GM12865 (cell line): Measurements from ENCODE around the gene TECTB.

Experiments used
- DNase-seq: peaks from one replicate; pipeline ENCODE4 v3.0.0; 2010; ENCODE audit warnings: low read depth
- H3K4me3 ChIP-seq: 2 replicates; pipeline ENCODE4 v1.5.1; 2011; ENCODE audit warnings: mild to moderate bottlenecking, low read depth, low read length, control low read depth
- TF ChIP-seq, protein P1 (sequence below): IDR thresholded peaks from 2 replicates; pipeline ENCODE4 v1.5.1; 2011; ENCODE audit warnings: low read length, control low read depth, low read depth, inconsistent platforms; ENCODE audit not compliant: insufficient read depth; ENCODE audit errors: missing control alignments

The TECTB gene

GRCh38 chr10:112295853-112296830, 12.9 kb downstream of the TECTB start:
- DNase-seq, result no peak
- no peak overlapping the region for H3K4me3 ChIP-seq

DNA sequence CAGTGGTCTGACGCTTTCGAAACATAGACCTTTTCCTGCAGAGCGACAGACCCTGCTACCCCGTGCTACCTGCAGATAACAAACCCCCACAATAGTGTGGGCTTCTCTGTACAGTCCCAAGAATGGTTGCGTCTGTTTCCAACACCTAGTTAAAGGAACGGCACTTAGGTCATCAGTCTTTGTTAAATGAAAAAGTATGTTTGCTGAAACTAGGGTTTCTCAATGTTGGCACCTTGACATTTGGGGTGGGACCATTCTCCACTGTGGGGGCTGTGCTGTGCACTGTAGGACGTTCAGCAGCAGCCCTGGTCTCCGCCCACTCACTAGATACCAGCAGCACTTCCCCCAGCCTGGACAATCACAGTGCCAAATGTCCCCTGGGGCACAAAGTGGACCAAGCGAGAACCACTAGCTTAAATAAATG, 13.7 kb downstream of the TECTB start:
- H3K4me3 ChIP-seq, result no peak overlapping the region
- TF ChIP-seq, protein P1, sequence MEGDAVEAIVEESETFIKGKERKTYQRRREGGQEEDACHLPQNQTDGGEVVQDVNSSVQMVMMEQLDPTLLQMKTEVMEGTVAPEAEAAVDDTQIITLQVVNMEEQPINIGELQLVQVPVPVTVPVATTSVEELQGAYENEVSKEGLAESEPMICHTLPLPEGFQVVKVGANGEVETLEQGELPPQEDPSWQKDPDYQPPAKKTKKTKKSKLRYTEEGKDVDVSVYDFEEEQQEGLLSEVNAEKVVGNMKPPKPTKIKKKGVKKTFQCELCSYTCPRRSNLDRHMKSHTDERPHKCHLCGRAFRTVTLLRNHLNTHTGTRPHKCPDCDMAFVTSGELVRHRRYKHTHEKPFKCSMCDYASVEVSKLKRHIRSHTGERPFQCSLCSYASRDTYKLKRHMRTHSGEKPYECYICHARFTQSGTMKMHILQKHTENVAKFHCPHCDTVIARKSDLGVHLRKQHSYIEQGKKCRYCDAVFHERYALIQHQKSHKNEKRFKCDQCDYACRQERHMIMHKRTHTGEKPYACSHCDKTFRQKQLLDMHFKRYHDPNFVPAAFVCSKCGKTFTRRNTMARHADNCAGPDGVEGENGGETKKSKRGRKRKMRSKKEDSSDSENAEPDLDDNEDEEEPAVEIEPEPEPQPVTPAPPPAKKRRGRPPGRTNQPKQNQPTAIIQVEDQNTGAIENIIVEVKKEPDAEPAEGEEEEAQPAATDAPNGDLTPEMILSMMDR, result no peak
- DNase-seq, result no peak

More at GRCh38 chr10:112295853-112296830, 12.9 kb downstream of the TECTB start:
- TF ChIP-seq, protein P1, result no peak

DNA sequence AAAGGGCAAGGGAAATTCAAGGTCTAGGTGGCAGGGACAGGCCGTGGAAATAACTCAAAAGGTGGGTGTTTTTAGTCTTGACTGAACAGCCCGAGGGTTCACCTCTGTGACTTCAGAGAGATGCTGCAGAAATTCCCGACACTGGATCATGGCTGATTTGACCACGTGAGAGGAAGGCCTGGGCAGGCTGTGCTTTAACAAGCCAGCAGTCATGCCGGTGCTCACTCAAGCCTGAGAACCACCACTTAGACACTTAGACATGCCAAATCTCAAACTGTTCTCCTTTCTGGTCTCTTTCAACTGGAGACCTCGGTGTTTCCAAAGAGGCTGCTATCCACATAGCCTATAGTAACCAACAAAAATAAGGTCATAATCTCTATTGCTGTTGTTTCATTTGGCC, 15.4 kb downstream of the TECTB start:
- TF ChIP-seq, protein P1, result no peak
- no peak for DNase-seq
- H3K4me3 ChIP-seq, result no peak overlapping the region

DNA sequence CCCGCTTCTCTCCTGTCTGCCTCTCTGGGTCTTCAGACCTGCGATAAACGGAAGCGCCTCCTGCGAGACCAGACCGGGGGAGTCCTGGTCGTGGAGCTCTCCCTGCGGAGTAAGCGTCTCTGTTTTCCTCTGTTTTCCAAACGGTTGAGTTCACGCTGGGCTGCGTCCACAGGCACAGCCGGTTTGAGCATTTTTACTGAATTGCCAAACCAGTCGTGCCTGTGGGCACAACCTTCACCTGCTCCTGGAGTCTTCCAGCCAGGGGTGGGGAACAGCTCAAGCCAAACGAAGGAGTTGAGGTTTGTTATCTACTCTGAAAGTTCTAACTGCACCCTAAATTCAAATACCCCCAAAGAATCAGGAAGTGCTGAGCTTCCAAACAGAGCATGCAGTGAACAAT, 16.3 kb downstream of the TECTB start:
- TF ChIP-seq, protein P1, result no peak
- DNase-seq, result no peak
- H3K4me3 ChIP-seq, result no peak overlapping the region

- DNase-seq, result no peak
- H3K4me3 ChIP-seq, result no peak overlapping the region
- TF ChIP-seq, protein P1, result no peak
Observed at GRCh38 chr10:112302335-112302734, 19.1 kb downstream of the TECTB start.

DNA sequence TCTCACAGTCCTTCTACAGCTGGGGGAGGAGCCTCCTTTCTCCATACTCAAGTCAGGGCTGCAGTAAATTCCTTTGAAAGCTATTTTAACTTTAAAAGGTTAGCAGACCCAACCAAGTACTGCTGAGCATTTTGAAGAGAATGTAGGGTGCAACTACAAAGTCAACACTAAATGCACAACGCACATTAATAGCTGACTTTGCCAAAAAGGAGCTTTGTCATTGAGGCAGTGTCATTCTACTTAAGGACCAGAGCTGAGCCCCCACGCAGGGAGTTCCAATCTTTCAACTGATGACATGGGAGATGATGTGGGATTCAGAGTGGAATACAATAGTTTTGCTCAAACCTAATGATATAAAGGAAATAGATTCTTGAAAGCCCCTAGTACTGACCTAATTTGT, 20.3 kb downstream of the TECTB start:
- TF ChIP-seq, protein P1, result no peak

GRCh38 chr10:112304267-112304859, 21.2 kb downstream of the TECTB start:
- DNase-seq, result no peak
- H3K4me3 ChIP-seq, result no peak overlapping the region
- TF ChIP-seq, protein P1, result no peak

More for the DNA sequence above, 20.3 kb downstream of the TECTB start:
- no peak overlapping the region for H3K4me3 ChIP-seq
- DNase-seq, result no peak
